T-cell (primary cell): ENCODE data around the gene CBFA2T3. TPM values are rescaled to one million over a fixed set of nuclear protein-coding genes. Genes with fewer than 3 reads are reported as not detected.

Experiments
- ATAC-seq, 4 experiments: fragments of 200-7000 bp in 3 of 4; fragments of 150-1000 bp in 1 of 4; cut with Tn5 transposase; replicated peaks in 1 of 4; 1 replicate in 3 of 4; 2 replicates in 1 of 4; pipeline ENCODE4 v1.10.0; 2021; ENCODE audit warnings: moderate library complexity in 3 of 4, mild to moderate bottlenecking in 2 of 4, moderate number of reproducible peaks in 1 of 4
- CTCF ChIA-PET, 2 donors: fragments of 300-600 bp; sonication (Branson Sonifier 250); formaldehyde crosslinking; loops; one replicate each; lab custom pipeline; 2022; ENCODE audit warnings: antibody characterized with exemption in 2 of 2; lab: Charles Lee
- POLR2A ChIA-PET, 2 donors: fragments of 300-600 bp; sonication (Branson Sonifier 250); formaldehyde crosslinking; loops; one replicate each; lab custom pipeline; 2022; ENCODE audit warnings: antibody characterized with exemption in 2 of 2; lab: Charles Lee
- DNase-seq, 35 experiments: peaks; one replicate each; pipeline versions ENCODE4 v3.0.0 to v3.0.0-alpha.2; 2013 to 2023
- H3K27ac ChIP-seq: one replicate; pipeline ENCODE4 v1.5.1; 2013; ENCODE audit warnings: low read length
- H3K27me3 ChIP-seq, 2 experiments: replicated peaks in 1 of 2; 1 replicate in 1 of 2; 2 replicates in 1 of 2; pipeline versions ENCODE4 v1.6.1 to v1.7.0; 2013; ENCODE audit warnings: low read length in 1 of 2, mixed read lengths in 1 of 2; ENCODE audit not compliant: control insufficient read depth in 2 of 2, insufficient read depth in 2 of 2; ENCODE audit errors: extremely low read depth in 1 of 2
- H3K36me3 ChIP-seq, 2 donors: 1 replicate in 1 of 2; 2 replicates in 1 of 2; pipeline versions ENCODE4 v1.6.1 to v1.7.0; 2013; ENCODE audit warnings: low read length in 1 of 2; ENCODE audit not compliant: control insufficient read depth in 2 of 2, insufficient read depth in 1 of 2; ENCODE audit errors: extremely low read depth in 1 of 2
- H3K4me1 ChIP-seq, 2 experiments: 1 replicate in 1 of 2; 2 replicates in 1 of 2; pipeline versions ENCODE4 v1.6.1 to v1.7.0; 2013; ENCODE audit warnings: low read length in 2 of 2, mixed read lengths in 1 of 2; ENCODE audit not compliant: insufficient read depth in 2 of 2, control insufficient read depth in 1 of 2; ENCODE audit errors: extremely low read depth in 1 of 2
- H3K4me3 ChIP-seq, 2 donors: 1 replicate in 1 of 2; 2 replicates in 1 of 2; pipeline versions ENCODE4 v1.5.1 to v1.7.0; 2013; ENCODE audit warnings: mild to moderate bottlenecking in 2 of 2, low read length in 1 of 2, moderate library complexity in 1 of 2; ENCODE audit not compliant: control insufficient read depth in 1 of 2; ENCODE audit errors: extremely low read depth in 1 of 2
- H3K9me3 ChIP-seq: 2 replicates; pipeline ENCODE4 v1.7.0; 2013
- H3K27ac Mint-ChIP-seq, 2 donors: one replicate each; pipeline ENCODE4 v1.8.0; 2020 to 2021; ENCODE audit warnings: mild to moderate bottlenecking in 2 of 2, mixed read lengths in 2 of 2
- H3K27me3 Mint-ChIP-seq, 2 donors: one replicate each; pipeline ENCODE4 v1.8.0; 2021 to 2022; ENCODE audit warnings: mixed read lengths in 2 of 2
- H3K36me3 Mint-ChIP-seq: one replicate; pipeline ENCODE4 v1.8.0; 2021; ENCODE audit warnings: mixed read lengths
- H3K4me1 Mint-ChIP-seq, 3 donors: one replicate each; pipeline ENCODE4 v1.8.0; 2020 to 2022; ENCODE audit warnings: mixed read lengths in 3 of 3, mild to moderate bottlenecking in 1 of 3
- H3K4me3 Mint-ChIP-seq, 3 donors: one replicate each; pipeline ENCODE4 v1.8.0; 2020 to 2022; ENCODE audit warnings: mild to moderate bottlenecking in 3 of 3, mixed read lengths in 3 of 3, moderate library complexity in 3 of 3
- H3K9me3 Mint-ChIP-seq, 3 donors: one replicate each; pipeline ENCODE4 v1.8.0; 2020 to 2022; ENCODE audit warnings: mixed read lengths in 3 of 3
- WGBS: methylation state at CpG from one replicate; pipeline ENCODE4 v1.1.5; 2013; ENCODE audit warnings: missing lambda C conversion rate; ENCODE audit not compliant: insufficient coverage; 5-methylcytosine and 5-hydroxymethylcytosine counted together
- total RNA-seq, 35 experiments: library from RNA in 6 of 35; stranded (reverse) in 6 of 35; fragments of 120-200 nt in 1 of 35; gene quantifications; one replicate each; pipeline versions ENCODE4 v1.2.1 to v1.2.4 and lab custom pipeline; 2013 to 2026

Gene CBFA2T3
- total RNA-seq, 5 donors from 2014 or later (not counting 1 experiment from before 2014, with no cell fraction given): 2.0 to 4.0 (median 2.1) TPM

- H3K27ac ChIP-seq: no peak overlapping the region
- peaks cover 3 to 14% of the 10 kb centered on the region in 2 experiments for H3K4me1 ChIP-seq
- 89% methylated on average over 8 of the region's 9 CpGs for WGBS
- Mint-ChIP-seq H3K27me3 (peaks cover 23 to 38% of the 10 kb centered on the region in 2 donors), H3K4me1 (peaks cover 14 to 15% (median 15%) of the 10 kb centered on the region in 3 donors), H3K36me3 (no peaks in the 10 kb centered on the region), H3K9me3 (no peaks in the 10 kb centered on the region), H3K27ac (no peak overlapping the region), H3K4me3 (no peak overlapping the region)
- POLR2A ChIA-PET: no interaction called here
- CTCF ChIA-PET: no interaction called here
- H3K9me3 ChIP-seq: no peaks in the 10 kb centered on the region
- no peak for ATAC-seq
- no peak overlapping the region for H3K4me3 ChIP-seq
- H3K27me3 ChIP-seq: peaks cover 0 to 65% of the 10 kb centered on the region in 2 experiments
- no peak for DNase-seq
- no peaks in the 10 kb centered on the region for H3K36me3 ChIP-seq
Observed at GRCh38 chr16:88961011-88961410, 16.0 kb downstream of the CBFA2T3 start.

- peaks cover 0 to 66% of the 10 kb centered on the region in 2 experiments for H3K27me3 ChIP-seq
- no peak for DNase-seq
- H3K27ac ChIP-seq: no peak overlapping the region
- H3K9me3 ChIP-seq: no peaks in the 10 kb centered on the region
- peaks cover 14 to 15% (median 15%) of the 10 kb centered on the region in 3 donors for H3K4me1 Mint-ChIP-seq
- no peak overlapping the region for H3K4me3 ChIP-seq
- H3K4me3 Mint-ChIP-seq: no peak overlapping the region
- H3K9me3 Mint-ChIP-seq: no peaks in the 10 kb centered on the region
- no peak overlapping the region for H3K27ac Mint-ChIP-seq
- ChIA-PET POLR2A (no interaction called here), CTCF (no interaction called here)
- H3K4me1 ChIP-seq: peaks cover 3 to 14% of the 10 kb centered on the region in 2 experiments
- no peaks in the 10 kb centered on the region for H3K36me3 Mint-ChIP-seq
- WGBS: 92% methylated on average over 2 of the region's 3 CpGs
- no peak for ATAC-seq
- no peaks in the 10 kb centered on the region for H3K36me3 ChIP-seq
- H3K27me3 Mint-ChIP-seq: peaks cover 23 to 38% of the 10 kb centered on the region in 2 donors
Observed at GRCh38 chr16:88960516-88960915, 16.5 kb downstream of the CBFA2T3 start.

- H3K27ac Mint-ChIP-seq: no peak overlapping the region
- ChIA-PET CTCF (no interaction called here), POLR2A (no interaction called here)
- Histone ChIP-seq H3K4me1 (peaks cover 3 to 14% of the 10 kb centered on the region in 2 experiments), H3K9me3 (no peaks in the 10 kb centered on the region), H3K27ac (no peak overlapping the region), H3K4me3 (no peak overlapping the region), H3K27me3 (peaks cover 0 to 65% of the 10 kb centered on the region in 2 experiments), H3K36me3 (no peaks in the 10 kb centered on the region)
- peaks cover 14 to 15% (median 15%) of the 10 kb centered on the region in 3 donors for H3K4me1 Mint-ChIP-seq
- no peaks in the 10 kb centered on the region for H3K36me3 Mint-ChIP-seq
- peaks cover 20 to 38% of the 10 kb centered on the region in 2 donors for H3K27me3 Mint-ChIP-seq
- ATAC-seq: no peak
- no peak overlapping the region for H3K4me3 Mint-ChIP-seq
- WGBS: 94% methylated on average over 18 of the region's 18 CpGs
- DNase-seq: no peak
- no peaks in the 10 kb centered on the region for H3K9me3 Mint-ChIP-seq
Observed at GRCh38 chr16:88959022-88959421, 18.0 kb downstream of the CBFA2T3 start.

- DNase-seq: peak in 1 of 35 experiments; percentile 30
- peak overlapping the region; percentile 28 to 74 (median 44) for H3K4me3 Mint-ChIP-seq
- H3K9me3 ChIP-seq: no peaks in the 10 kb centered on the region
- H3K27me3 ChIP-seq: peaks cover 0 to 61% of the 10 kb centered on the region in 2 experiments
- peaks cover 3 to 14% of the 10 kb centered on the region in 2 experiments for H3K4me1 ChIP-seq
- H3K27ac Mint-ChIP-seq: peak overlapping the region in 1 of 2 donors; percentile 37
- no peaks in the 10 kb centered on the region for H3K9me3 Mint-ChIP-seq
- ATAC-seq: peak; percentile 45 to 69 (median 62)
- WGBS: 37% methylated on average over 24 of the region's 25 CpGs
- H3K36me3 Mint-ChIP-seq: no peaks in the 10 kb centered on the region
- H3K27ac ChIP-seq: no peak overlapping the region
- ChIA-PET CTCF (no interaction called here), POLR2A (no interaction called here)
- peaks cover 17 to 38% of the 10 kb centered on the region in 2 donors for H3K27me3 Mint-ChIP-seq
- H3K4me3 ChIP-seq: no peak overlapping the region
- H3K36me3 ChIP-seq: no peaks in the 10 kb centered on the region
- H3K4me1 Mint-ChIP-seq: peaks cover 14 to 15% (median 15%) of the 10 kb centered on the region in 3 donors
Observed at GRCh38 chr16:88957887-88958577, 19.0 kb downstream of the CBFA2T3 start.

GRCh38 chr16:88957433-88957767 lies 19.6 kb downstream of the CBFA2T3 start:
- H3K36me3 Mint-ChIP-seq: no peaks in the 10 kb centered on the region
- peak overlapping the region in 2 of 3 donors; percentile 28 to 74 for H3K4me3 Mint-ChIP-seq
- no peaks in the 10 kb centered on the region for H3K36me3 ChIP-seq
- H3K27me3 Mint-ChIP-seq: peaks cover 17 to 38% of the 10 kb centered on the region in 2 donors
- peaks cover 14 to 15% (median 15%) of the 10 kb centered on the region in 3 donors for H3K4me1 Mint-ChIP-seq
- H3K27me3 ChIP-seq: peaks cover 0 to 56% of the 10 kb centered on the region in 2 experiments
- H3K4me3 ChIP-seq: no peak overlapping the region
- ATAC-seq (peak in 1 of 4 experiments; percentile 19), DNase-seq (no peak)
- H3K27ac Mint-ChIP-seq: peak overlapping the region in 1 of 2 donors; percentile 5
- no peaks in the 10 kb centered on the region for H3K9me3 Mint-ChIP-seq
- ChIA-PET POLR2A (no interaction called here), CTCF (no interaction called here)
- H3K27ac ChIP-seq: no peak overlapping the region
- H3K9me3 ChIP-seq: no peaks in the 10 kb centered on the region
- WGBS: 70% methylated on average over 8 of the region's 9 CpGs
- peaks cover 3 to 14% of the 10 kb centered on the region in 2 experiments for H3K4me1 ChIP-seq

- Histone ChIP-seq H3K27me3 (peaks cover 0 to 50% of the 10 kb centered on the region in 2 experiments), H3K27ac (no peak overlapping the region), H3K4me3 (no peak overlapping the region), H3K4me1 (peaks cover 3 to 14% of the 10 kb centered on the region in 2 experiments), H3K36me3 (no peaks in the 10 kb centered on the region), H3K9me3 (no peaks in the 10 kb centered on the region)
- Mint-ChIP-seq H3K27me3 (peaks cover 17 to 32% of the 10 kb centered on the region in 2 donors), H3K27ac (no peak overlapping the region), H3K9me3 (no peaks in the 10 kb centered on the region), H3K4me1 (peaks cover 14 to 15% (median 15%) of the 10 kb centered on the region in 3 donors), H3K4me3 (peak overlapping the region in 1 of 3 donors; percentile 74), H3K36me3 (no peaks in the 10 kb centered on the region)
- ChIA-PET CTCF (no interaction called here), POLR2A (no interaction called here)
- no peak for ATAC-seq
- 68% methylated on average over 32 of the region's 33 CpGs for WGBS
- DNase-seq: no peak
Observed at GRCh38 chr16:88956546-88957432, 20.2 kb downstream of the CBFA2T3 start.
